SK-N-MC (cell line): ENCODE results near the gene ADAMTS9.

Source experiments
- DNase-seq: peaks from one replicate; pipeline ENCODE4 v3.0.0-alpha.2; 2011; ENCODE audit warnings: low read depth, low spot score
- H3K27ac ChIP-seq: fragments of 200-600 bp; sonication (generic); 2 replicates; pipeline ENCODE4 v1.5.1; 2016; ENCODE audit warnings: mixed run types
- H3K36me3 ChIP-seq: fragments of 200-600 bp; sonication (generic); 2 replicates; pipeline ENCODE4 v1.6.1; 2017; ENCODE audit warnings: antibody characterized with exemption, low read length, mixed read lengths; ENCODE audit not compliant: insufficient read depth
- H3K4me3 ChIP-seq: fragments of 200-600 bp; sonication (generic); 2 replicates; pipeline ENCODE4 v1.5.1; 2016
- H3K9ac ChIP-seq: fragments of 200-600 bp; sonication (generic); 2 replicates; pipeline ENCODE4 v1.8.0; 2017; ENCODE audit warnings: mixed run types, mixed read lengths; ENCODE audit not compliant: insufficient read length
- H3K9me3 ChIP-seq: fragments of 200-600 bp; sonication (generic); 2 replicates; pipeline ENCODE4 v1.6.1; 2017; ENCODE audit warnings: low read depth, mild to moderate bottlenecking, antibody characterized with exemption, low read length, moderate library complexity, mixed read lengths
- EZH2 ChIP-seq: fragments of 200-600 bp; sonication (generic); IDR thresholded peaks from one replicate; pipeline ENCODE4 v1.6.1; 2017; ENCODE audit warnings: antibody characterized with exemption
- FOXP2 ChIP-seq: optimal IDR thresholded peaks from 2 replicates; pipeline ENCODE3; 2011; ENCODE audit warnings: mild to moderate bottlenecking, moderate library complexity; ENCODE audit not compliant: insufficient read depth; ENCODE audit errors: extremely low read length, control extremely low read depth
- POLR2AphosphoS5 ChIP-seq: IDR thresholded peaks from 2 replicates; pipeline ENCODE4 v1.6.1; 2012; ENCODE audit warnings: mild to moderate bottlenecking, low read depth, low read length, borderline replicate concordance

ADAMTS9 gene

DNA sequence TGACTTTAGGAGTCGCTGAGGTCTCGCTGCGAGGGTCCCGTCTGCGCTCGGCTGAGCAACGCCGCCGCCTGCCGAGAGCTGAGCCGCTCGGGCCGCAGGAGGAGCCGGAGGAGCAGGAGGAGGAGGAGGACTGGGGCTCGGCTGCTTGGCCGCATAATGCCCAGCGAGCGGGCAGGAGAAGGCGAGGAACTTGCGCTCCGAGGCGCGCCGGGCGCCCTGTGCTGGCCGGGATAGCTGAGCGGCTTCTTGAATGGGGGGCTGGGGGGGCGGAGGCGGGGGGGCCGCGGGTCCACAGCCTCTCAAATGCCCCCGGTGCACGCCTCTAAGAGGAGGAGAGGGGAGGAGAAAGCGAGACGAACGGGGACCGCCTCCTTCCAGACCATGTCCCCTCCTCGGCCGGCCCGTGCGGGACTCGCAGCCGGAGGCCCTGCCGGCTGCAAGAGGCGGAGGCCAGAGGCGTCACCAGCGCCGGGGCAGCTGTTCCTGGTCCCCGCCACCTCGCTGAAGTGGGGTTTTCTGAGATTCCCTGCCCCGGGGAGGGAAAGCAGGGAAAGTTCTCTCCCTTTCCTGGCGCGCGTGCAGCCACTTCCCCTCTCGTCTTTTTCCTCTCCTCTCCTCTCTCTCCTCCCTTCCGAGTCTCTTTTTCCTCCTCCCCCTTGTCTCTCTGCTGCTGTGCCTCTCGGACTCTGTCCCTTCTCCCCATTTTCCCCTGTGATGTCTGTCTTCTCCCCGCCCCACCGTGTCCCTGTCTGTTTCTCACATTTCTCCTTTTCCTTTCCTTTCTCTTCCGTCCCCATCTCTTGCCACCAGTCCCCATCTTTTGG lies at the start of gene ADAMTS9:
TSS of gene ADAMTS9 (minus strand) at position 220 of the 824 bp plus-strand sequence. CDS start 343 bp downstream, outside the sequence.
- Histone ChIP-seq H3K27ac (no peak within 1 kb of the TSS), H3K9ac (no peak within 1 kb of the TSS), H3K4me3 (peak within 1 kb of the TSS; percentile 75)

GRCh38 chr3:64732576-64732975 lies 44.8 kb upstream of the ADAMTS9 start:
- no peak for DNase-seq
- TF ChIP-seq FOXP2, result no peak
- TF ChIP-seq EZH2, result no peak
- TF ChIP-seq POLR2AphosphoS5, result no peak

More for the DNA sequence above, at the start of gene ADAMTS9:
- no peak for TF ChIP-seq EZH2
- no peak for TF ChIP-seq POLR2AphosphoS5
- no peak for TF ChIP-seq FOXP2
- no peaks in the 10 kb centered on the region for H3K9me3 ChIP-seq
- no peak for DNase-seq
- no peaks in the 10 kb centered on the region for H3K36me3 ChIP-seq

DNA sequence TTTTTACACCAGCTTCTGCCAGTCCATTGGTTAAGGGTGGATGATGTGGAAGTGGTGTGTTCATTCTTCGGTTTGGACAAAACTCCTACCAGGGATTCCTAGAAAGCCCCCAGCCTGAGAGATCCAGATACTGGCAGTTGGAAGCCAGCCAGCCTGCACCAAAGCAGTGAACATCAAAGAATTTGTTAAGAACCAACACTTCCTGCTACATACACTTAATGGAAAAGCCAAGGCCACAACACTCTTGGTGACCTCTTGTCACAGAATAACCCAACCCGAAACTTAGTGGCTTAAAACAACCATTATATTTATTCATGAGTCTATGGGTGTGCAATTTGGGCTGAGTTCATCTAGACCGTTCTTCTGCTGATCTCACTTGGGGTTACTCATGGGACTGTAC lies 42.9 kb upstream of the ADAMTS9 start:
- H3K9me3 ChIP-seq, result no peaks in the 10 kb centered on the region
- no peak overlapping the region for H3K9ac ChIP-seq
- no peaks in the 10 kb centered on the region for H3K36me3 ChIP-seq
- H3K4me3 ChIP-seq, result no peak overlapping the region
- no peak for DNase-seq
- H3K27ac ChIP-seq, result no peak overlapping the region
- TF ChIP-seq POLR2AphosphoS5 (no peak), EZH2 (no peak), FOXP2 (no peak)

More at GRCh38 chr3:64732576-64732975, 44.8 kb upstream of the ADAMTS9 start:
- Histone ChIP-seq H3K36me3 (no peaks in the 10 kb centered on the region), H3K9me3 (no peaks in the 10 kb centered on the region), H3K4me3 (no peak overlapping the region), H3K9ac (no peak overlapping the region), H3K27ac (no peak overlapping the region)

GRCh38 chr3:64728994-64729393 lies 41.2 kb upstream of the ADAMTS9 start:
- H3K36me3 ChIP-seq, result no peaks in the 10 kb centered on the region
- DNase-seq, result no peak
- no peak overlapping the region for H3K27ac ChIP-seq
- H3K9me3 ChIP-seq, result no peaks in the 10 kb centered on the region
- no peak overlapping the region for H3K4me3 ChIP-seq
- TF ChIP-seq POLR2AphosphoS5 (no peak), FOXP2 (no peak), EZH2 (no peak)
- no peak overlapping the region for H3K9ac ChIP-seq

DNA sequence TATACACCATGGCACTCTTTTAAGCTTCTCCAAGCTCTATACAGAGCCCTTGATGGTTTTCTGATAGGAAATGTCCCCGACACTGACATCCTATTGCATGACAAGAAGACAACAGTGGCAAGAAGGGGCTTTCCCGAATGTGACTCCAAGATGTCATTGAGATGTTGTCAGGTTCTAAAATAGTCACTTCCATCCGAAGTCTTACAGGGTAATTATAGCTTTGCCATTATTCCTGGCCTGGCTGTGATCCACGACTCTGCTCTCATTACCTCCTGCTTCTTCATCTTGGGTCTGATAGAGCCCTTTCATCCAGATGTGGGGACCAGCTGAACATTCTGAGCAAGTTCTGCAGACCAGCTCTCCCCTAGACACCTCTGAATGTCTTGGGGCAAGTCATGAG lies 40.6 kb upstream of the ADAMTS9 start:
- Histone ChIP-seq H3K36me3 (no peaks in the 10 kb centered on the region), H3K27ac (no peak overlapping the region), H3K9ac (no peak overlapping the region), H3K4me3 (no peak overlapping the region), H3K9me3 (no peaks in the 10 kb centered on the region)
- TF ChIP-seq POLR2AphosphoS5, result no peak
- TF ChIP-seq EZH2, result no peak
- TF ChIP-seq FOXP2, result no peak
- DNase-seq, result no peak

DNA sequence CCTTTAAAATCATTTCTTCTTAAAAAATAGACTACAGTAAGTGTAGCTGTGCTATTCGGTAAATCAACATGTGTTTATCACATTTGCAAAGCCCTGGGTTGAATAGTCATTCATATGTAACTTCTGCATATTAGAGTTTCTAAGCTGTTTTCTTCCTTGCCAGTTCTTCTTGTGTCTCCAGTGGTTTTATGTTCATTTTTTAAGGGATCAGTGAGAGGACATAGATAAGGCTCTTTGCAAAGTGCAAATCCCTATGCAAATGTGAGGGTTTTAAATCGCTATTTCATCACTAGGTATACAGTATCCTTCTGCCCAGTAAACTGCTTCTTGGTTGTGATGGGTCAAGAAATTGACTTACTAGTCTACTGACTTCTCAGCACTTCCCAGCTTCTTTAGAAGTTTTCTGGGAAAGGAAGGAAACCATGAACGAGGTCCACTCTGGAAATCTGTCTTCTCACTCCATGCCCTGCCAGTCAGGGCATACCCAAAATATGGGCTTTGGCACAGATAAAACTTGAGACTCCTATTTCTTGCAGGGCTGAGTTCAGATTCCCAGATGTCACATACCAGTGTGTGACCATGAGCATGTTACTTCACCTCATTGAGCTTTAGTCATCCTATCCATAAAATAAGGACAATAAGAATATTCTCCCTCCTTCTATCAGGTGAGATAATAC lies 38.8 kb upstream of the ADAMTS9 start:
- H3K27ac ChIP-seq, result no peak overlapping the region
- no peaks in the 10 kb centered on the region for H3K9me3 ChIP-seq
- TF ChIP-seq FOXP2 (no peak), POLR2AphosphoS5 (no peak), EZH2 (no peak)
- H3K4me3 ChIP-seq, result no peak overlapping the region
- DNase-seq, result no peak
- no peaks in the 10 kb centered on the region for H3K36me3 ChIP-seq
- no peak overlapping the region for H3K9ac ChIP-seq

DNA sequence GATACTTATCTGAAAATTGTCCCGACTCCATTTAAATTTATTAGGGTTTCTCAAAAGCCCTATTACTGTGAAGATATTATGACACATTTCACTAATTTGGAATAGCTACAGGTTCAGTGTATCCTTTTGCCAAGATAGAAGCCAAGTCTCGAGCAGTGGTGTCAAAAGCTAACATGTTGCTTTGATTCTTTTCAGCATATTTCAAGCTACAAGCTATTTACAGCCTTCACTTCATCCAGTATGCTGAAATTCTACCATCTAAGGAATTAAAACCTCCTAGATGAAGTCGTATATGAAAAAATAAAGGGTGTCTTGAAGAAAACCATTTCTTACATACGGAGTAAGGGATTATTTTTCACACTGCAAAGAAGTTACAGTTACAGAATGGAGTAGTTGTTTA lies 31.2 kb upstream of the ADAMTS9 start:
- Histone ChIP-seq H3K9ac (no peak overlapping the region), H3K36me3 (no peaks in the 10 kb centered on the region), H3K27ac (no peak overlapping the region), H3K9me3 (no peaks in the 10 kb centered on the region), H3K4me3 (no peak overlapping the region)
- TF ChIP-seq FOXP2, result no peak
- TF ChIP-seq EZH2, result no peak
- no peak for DNase-seq

- no peak for DNase-seq
- no peaks in the 10 kb centered on the region for H3K9me3 ChIP-seq
- TF ChIP-seq EZH2, result no peak
- TF ChIP-seq POLR2AphosphoS5, result no peak
- TF ChIP-seq FOXP2, result no peak
Measured at GRCh38 chr3:64717872-64718613, 30.2 kb upstream of the ADAMTS9 start.

More at GRCh38 chr3:64717872-64718613, 30.2 kb upstream of the ADAMTS9 start:
- H3K9ac ChIP-seq, result no peak overlapping the region
- no peak overlapping the region for H3K4me3 ChIP-seq
- no peak overlapping the region for H3K27ac ChIP-seq
- no peaks in the 10 kb centered on the region for H3K36me3 ChIP-seq
